Measurements from ENCODE around the gene PRMT3.
"Not testable (repeated sequence)": the region's sequence is repeated elsewhere in the genome, so short reads cannot be mapped to it uniquely, and the experiment has no call there.

The PRMT3 gene

GRCh38 chr11:20522536-20522935, 135.0 kb downstream of the PRMT3 start:
- DNase-seq = no peak

DNA sequence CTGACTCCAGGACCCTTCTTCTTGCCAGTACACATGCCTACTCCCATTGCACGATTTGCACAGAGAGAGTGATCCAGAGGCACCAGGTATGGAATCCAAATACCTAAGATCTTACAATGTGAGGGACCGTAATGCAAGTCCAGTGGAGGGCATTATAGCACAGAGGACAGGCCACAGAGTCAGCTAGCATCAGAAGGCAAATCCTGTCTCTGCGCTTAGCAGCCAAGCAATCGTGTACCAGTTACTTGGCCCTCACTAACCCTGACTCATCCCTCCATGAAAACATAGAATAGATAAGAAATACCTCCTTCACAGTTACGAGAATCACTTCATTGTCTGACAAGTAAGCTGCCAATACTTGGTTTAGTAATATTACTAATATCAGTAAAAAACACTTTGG, 142.2 kb downstream of the PRMT3 start:
- no peak for DNase-seq

DNA sequence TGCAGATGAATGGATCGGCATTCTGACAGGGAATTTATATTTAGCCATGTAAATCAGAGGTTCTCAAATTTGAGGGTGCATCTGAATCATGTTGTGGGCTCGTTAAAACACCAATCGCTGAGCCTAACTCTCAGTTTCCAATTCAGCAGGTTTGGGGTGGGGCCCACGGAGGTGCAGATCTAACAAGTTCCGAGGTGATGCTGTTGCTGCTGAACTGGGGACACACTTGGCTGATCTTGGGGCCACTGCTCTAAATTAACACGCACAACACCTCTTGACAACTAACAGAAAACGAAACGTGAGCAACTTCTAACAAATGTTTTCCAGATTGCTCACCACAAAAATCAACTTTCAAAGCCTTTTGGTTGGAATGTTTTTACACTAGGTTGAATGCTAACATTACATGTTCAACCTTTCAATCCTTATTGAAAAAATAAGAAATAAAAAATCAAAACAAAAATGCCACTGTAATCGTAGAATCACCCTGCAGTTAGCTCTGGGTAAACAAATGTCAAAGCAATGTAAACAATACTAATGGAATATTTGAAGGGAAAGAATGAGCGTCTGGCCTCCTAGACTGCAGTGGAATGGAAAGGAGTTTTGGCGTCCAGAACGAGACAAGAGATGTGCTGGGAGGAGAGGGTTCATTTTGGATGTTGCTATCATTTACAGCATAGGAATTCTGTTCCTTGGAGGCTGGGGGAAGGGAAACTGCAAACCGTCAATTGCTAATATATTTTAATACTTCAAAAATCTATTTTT, 143.6 kb downstream of the PRMT3 start:
- no peak for DNase-seq

DNA sequence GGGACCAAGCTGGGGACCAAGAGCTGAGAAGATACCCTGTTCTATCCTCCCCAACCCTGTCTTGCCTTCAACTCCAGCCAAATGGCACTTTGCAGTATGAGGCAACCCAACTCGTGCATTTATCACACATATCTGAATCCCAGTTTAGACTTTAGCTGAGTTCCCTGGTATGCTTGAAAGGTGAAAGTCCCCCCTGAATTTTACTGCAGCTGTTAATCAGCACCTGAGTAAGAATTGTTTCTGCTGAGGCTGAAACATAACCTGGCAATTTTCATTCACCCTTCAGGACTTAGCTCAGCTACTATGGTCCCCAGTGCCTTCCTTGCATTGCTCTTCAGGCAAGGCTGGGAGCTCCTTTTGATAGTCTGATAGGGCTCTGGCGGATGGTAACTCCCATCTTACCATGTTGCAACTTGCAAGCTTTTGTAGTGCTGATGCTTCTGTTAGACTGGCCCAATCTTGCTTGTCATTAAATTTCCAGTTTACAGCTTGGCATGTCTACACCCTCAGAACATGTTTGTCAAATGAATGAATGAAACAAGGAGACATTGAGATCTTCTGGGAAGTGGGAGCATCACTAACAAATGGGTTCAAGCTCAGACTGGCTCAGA, 147.9 kb downstream of the PRMT3 start:
- DNase-seq = no peak

DNA sequence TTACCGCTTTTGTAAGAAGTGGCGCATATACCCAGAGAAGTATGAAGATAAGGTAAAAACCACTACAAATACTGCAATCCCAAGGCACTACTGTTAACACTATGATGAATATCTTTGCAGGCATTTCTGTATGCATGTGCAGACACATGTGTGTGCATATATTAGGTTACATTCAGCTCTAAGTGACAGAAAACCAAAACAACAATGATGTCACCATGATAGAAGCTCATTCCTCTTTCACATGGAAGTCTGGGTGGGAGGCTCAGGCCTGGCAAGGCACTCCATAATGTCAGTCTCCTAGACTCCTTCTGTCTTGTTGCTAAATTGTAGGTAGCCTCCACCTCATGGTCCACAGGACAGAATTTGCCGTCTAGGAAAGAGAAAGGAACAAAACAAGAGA, 148.8 kb downstream of the PRMT3 start:
- no peak for DNase-seq

DNA sequence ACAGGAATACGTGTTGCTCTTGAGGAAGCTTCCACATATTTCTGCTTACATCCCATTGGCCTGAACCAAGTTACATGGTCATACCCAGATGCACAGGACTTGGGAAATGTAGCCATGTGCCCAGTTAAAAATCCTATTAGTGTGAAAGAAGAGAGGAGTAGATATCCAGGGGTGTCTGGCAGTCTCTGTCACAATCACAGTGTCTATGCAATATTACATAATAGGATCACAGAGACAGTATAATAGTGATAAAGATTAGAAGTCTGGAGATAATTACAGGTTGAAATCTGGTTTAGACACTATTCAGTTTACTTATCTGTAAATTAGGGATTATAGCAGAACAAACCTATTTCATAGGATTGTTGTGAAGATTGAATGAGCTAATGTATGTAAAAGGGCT, 149.3 kb downstream of the PRMT3 start:
- no peak for DNase-seq

- no peak for DNase-seq
Observed at GRCh38 chr11:20541503-20541902, 154.0 kb downstream of the PRMT3 start.

GRCh38 chr11:20544603-20545237, 157.2 kb downstream of the PRMT3 start:
- DNase-seq = no peak

- no peak for DNase-seq
Observed at GRCh38 chr11:20547411-20547810, 159.9 kb downstream of the PRMT3 start.

DNA sequence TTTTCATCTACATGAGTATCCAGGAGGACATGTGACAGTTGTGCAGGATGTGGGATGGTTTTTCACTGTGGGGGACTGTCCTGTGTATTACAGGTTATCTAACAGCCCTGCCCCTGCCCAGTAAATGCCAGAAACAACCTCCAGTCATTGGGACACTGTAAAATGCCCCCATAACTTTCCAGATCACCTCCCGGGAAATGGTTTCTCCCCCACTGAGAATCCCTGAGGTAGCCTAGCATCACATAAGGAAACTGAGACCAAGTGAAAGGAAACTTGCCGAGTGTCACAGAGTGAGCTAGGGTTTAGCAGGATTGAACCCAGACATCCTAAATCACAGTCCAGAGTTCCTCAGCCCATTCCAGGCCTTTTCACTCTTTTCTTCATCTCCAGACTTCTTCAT, 163.6 kb downstream of the PRMT3 start:
- DNase-seq = no peak

GRCh38 chr11:20555783-20556182, 168.3 kb downstream of the PRMT3 start:
- no peak for DNase-seq

GRCh38 chr11:20556396-20556795, 168.9 kb downstream of the PRMT3 start:
- not testable (repeated sequence) for DNase-seq

- no peak for DNase-seq
Observed at GRCh38 chr11:20558741-20559140, 171.2 kb downstream of the PRMT3 start.
